HG03139 (cell line): Measurements from ENCODE around the gene EVA1B.

Experiments used
- ATAC-seq: cut with Tn5 transposase; IDR thresholded peaks from one replicate; pipeline ENCODE4 v1.9.1; 2021; ENCODE audit not compliant: unreplicated experiment

The EVA1B gene

GRCh38 chr1:36346741-36347370 is 23.4 kb upstream of the EVA1B start:
- no peak for ATAC-seq

GRCh38 chr1:36345353-36345752 is 21.9 kb upstream of the EVA1B start:
- no peak for ATAC-seq

- no peak for ATAC-seq
Measured at GRCh38 chr1:36344395-36344680, 20.9 kb upstream of the EVA1B start.

DNA sequence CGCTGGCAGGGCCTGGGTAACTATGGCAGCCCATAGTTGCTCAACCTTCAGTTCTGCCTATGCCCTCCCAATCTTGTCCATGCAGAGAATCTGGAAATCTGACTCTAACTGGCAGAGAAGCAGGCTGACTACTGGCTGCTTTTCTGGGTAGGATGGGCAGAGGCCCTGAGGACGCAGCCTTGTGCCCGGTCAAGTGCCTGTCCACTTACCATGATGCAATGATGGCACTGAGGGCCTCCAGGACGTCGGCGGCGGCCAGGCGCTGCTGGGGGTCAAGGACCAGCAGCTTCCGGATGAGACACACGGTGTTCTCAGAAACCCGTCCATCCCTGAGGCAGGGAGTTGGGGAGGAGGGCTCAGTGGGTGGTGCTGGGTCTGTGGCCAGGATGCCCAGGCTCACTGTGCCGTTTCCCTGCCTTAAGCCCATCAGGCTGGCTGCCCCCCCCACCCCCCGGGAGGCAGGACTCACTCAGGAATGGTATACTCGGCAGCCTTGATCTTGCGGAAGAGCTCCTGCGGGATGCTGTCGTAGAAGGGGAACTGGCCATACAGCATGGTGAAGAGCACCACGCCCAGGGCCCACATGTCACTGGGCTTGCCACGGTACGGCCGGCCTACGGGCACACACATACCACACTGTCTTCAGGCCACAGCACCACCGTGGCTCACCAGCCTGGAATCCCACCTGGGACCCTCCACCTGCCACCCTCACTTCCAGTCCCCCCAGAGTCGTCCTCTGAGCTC is 20.4 kb upstream of the EVA1B start:
- no peak for ATAC-seq

- ATAC-seq: no peak
Measured at GRCh38 chr1:36342426-36343185, 19.2 kb upstream of the EVA1B start.

DNA sequence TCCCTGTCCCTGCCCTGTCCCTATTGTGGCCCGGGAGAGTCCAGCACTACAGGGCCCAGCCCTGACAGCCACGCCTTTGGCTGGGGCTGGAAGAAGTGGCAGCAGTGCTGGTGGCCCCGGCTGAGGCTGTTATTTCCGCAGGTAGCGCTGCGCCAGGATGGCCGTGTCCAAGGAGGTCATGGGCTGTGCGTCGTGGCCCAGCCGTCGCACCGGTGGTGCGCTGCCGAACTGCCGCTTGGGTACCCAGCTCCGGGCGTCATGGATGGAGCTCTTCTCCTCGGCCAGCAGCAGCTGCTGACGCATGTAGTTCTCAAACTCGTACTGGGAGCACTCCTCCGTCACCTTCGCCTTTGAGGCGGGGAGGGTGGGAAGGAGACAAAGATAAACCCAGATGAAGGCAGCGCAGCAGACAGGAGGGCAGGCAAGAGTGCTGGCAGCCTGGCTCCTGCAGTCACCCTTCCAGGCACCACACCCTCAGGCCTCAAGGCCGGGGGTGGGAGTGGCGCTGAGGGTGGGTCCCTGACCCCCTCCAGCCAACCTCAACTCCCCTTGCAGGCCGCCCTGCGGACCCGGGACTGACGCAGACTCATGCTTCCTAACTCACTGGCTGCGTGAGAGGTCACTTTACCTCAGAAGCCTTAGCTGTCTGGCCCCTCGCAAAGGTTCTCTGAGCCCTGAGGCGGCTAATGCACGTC is 18.3 kb upstream of the EVA1B start:
- ATAC-seq: no peak

GRCh38 chr1:36339615-36340014 is 16.2 kb upstream of the EVA1B start:
- ATAC-seq: no peak

DNA sequence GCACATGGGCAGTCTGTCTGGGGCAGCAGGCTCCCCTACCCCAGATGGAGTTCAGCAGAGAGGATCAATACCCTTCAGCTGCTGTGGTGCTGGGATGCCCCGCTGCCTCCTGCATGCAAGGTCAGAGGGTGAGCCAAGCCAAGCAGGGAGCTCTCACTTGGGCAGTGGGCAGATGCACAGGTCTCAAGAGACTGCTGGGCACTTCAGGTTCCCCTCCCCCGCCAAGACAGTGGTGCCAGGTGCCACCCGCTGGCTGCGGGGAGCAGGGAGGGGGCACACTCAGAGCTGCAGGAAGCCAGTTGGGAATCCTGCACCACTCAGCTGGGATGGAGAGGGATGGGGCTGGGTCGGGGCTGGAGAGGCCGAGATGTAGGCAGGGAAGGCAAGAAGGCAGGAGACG is 15.8 kb upstream of the EVA1B start:
- ATAC-seq: no peak

DNA sequence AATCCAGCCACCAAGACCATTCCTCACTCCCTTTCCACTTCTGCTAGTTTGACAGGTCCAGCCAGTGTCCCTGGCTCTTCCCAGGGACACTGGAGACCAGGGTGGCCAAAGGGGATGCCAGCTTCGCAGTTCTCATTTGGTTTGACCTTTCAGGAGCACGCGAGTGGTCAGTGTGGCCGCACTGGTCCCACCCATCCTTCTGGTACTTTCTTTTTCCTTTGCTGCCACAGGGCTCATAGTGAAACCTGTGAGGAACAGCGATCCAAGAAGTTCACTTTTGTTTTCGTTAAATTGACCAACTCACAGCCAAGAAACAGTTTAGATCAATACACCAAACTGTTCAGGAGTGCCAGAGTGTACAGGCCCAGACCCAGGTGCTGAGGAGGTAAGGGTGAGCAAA is 14.4 kb upstream of the EVA1B start:
- no peak for ATAC-seq

- no peak for ATAC-seq
Measured at GRCh38 chr1:36330940-36331339, 7.5 kb upstream of the EVA1B start.

GRCh38 chr1:36329817-36330216 is 6.4 kb upstream of the EVA1B start:
- ATAC-seq: no peak

DNA sequence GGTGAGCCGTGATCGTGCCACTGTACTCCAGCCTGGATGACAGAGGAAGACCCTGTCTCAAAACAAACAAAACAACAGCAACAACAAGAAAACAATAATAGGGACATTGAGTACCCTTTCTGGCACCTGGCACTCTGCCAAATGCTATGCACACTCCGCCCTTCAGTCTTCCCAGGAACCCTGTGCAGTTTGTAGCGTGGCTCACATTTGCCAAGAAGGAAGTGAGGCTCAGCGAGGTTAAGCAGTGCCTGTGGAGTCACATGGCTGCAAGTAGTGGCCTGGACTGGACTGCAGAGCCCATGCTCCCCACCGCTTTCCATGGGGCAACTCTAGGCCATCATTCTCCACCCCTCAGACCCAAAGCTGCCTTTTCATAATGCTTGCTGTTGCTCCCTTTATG is 5.3 kb upstream of the EVA1B start:
- ATAC-seq: no peak

- ATAC-seq: no peak
Measured at GRCh38 chr1:36328088-36328480, 4.6 kb upstream of the EVA1B start.

GRCh38 chr1:36327421-36328087 is 4.1 kb upstream of the EVA1B start:
- no peak for ATAC-seq

DNA sequence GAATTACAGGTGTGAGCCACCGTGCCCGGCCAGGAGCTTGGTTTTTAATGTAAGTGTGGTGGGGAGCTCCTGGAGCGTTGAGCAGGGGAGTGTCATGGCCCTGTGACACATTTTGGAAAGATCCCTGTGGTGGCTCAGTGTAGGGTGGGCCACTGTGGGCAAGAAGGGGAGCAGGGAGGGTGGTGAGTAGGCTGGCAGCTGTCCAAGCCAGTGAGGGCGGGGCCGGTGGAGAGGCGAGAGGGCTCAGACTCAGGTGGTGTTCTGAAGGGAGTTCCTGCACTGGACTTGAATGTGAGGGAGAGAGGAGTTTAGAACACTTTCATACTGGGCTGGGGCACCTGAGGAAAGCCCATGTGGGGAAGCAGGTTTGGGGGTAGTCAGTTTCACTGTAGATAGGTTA is 3.1 kb upstream of the EVA1B start:
- ATAC-seq: no peak

DNA sequence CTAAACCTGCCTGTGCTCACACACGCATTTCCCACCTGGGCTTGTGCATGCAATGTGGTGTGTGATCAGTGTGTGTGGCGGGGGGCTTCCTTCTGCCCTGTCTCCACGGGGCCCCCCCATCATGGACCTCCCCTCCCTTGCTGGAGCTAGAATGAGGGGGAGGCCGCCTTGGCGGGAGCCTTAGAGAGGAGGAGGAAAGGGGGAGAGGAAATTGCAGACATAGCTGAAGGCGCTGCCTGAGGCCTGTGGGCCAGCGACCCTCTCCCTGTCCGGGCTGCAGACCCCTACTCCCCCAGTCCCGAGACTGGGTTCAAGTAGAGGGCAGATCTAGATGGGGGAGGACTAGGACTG is 883 bp upstream of the EVA1B start:
- no peak for ATAC-seq

- no peak for ATAC-seq
Measured at GRCh38 chr1:36322786-36323635, 434 bp downstream of the EVA1B start.

DNA sequence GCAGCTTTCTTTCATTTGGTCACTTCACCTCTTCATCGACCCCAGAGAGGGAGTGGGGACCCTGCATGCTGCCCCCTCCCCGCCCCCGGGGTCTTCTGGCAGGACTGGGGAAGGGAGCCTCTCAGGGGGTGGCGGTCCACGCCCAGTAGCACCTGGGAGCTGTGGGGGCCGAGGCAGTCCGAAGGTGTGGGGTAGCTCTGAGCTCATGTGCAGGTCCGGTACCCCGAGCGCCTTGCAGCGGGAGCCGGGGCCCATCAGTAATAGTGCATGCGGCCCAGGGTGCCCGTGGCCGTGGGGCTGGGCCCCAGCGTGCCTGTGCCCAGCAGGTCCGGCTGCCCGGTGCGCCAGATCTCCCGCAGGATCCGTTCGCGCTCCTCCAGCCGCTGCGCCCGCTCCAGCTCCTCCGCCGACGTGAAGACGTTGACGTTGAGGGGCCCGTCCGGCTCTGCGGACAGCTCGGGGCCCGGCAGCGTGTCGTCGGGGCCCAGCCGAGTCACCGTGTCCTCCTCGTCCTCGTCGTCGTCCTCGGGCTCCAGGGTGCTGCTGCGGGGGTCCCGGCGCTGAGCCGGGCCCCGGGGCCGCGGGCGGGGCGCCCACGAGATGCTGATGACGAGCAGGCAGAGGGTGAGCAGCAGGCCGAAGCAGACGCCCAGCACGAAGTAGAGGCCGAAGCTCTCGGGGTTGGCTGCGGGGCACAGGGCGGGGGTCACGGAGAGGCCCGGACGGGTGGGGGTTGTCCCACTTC is 1.2 kb downstream of the EVA1B start:
- no peak for ATAC-seq

GRCh38 chr1:36321119-36321951 is 2.1 kb downstream of the EVA1B start:
- no peak for ATAC-seq
